Raji (cell line): ENCODE results near the gene ERAS.

Experiments used
- POLR2A ChIP-seq: IDR thresholded peaks from 2 replicates; pipeline ENCODE4 v1.6.1; 2011; ENCODE audit warnings: low read depth, low read length, control low read depth; ENCODE audit not compliant: insufficient read depth

Gene ERAS, protein sequence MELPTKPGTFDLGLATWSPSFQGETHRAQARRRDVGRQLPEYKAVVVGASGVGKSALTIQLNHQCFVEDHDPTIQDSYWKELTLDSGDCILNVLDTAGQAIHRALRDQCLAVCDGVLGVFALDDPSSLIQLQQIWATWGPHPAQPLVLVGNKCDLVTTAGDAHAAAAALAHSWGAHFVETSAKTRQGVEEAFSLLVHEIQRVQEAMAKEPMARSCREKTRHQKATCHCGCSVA

DNA sequence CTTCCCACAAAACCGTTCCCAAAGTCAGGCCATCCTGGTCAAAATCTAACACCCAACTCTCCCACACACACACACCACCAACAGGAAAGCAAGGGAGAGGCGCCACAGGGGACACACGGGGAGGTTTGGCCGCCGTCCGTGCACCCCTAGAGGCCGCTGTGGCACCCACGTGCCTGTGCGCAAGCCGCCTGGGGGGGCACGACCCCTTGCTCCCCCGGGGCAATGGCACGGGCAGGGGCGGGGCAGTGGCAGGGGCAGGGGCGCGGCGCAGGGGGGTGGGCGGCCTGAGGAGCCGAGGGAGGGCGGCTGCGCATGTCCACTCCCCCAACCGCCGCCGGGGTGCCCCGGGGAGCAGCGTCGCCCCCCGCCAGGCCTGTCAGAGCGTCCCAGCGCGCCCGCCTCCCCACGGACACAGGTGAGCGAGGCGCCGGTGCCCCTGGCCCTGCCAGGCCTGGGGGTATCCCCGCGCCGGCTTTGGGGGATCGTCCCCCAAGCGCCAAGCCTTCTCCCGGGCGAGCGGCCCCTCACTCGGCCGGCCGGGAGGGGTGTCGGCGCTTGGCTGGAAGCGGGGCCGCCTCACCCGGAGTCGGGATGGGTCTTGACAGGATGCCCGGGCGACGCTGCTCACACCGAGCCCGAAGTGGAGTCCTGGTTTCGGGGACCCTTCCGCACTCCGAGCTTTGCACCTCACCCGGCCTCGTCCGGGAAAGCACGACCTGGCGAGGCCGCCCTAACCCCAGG, at the start of gene ERAS:
Gene ERAS, plus strand, starts transcription at position 379 of the 741 bp plus-strand sequence. CDS start 2,611 bp downstream, outside the sequence.
- no peak for TF ChIP-seq POLR2A

- no peak for TF ChIP-seq POLR2A
Observed at GRCh38 chrX:48776818-48777439, 49.4 kb upstream of the ERAS start.

DNA sequence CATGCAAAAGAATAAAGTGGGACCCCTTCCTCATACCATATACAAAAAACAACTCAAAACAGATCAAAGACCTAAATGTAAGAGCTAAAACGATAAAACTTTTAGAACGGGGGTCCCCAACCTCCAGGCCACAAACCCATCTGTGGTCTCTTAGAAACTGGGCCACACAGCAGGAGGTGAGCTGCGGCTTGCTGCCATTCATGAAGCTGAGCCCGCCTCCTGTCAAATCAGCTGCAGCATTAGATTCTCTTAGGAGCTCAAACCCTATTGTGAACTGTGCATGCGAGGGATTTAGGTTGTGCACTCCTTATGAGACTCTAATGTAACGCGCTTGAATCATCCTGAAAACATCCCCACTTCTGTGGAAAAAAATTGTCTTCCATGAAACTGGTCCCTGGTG, 46.9 kb upstream of the ERAS start:
- TF ChIP-seq POLR2A: no peak

- TF ChIP-seq POLR2A: no peak
Observed at GRCh38 chrX:48781705-48782104, 44.6 kb upstream of the ERAS start.

DNA sequence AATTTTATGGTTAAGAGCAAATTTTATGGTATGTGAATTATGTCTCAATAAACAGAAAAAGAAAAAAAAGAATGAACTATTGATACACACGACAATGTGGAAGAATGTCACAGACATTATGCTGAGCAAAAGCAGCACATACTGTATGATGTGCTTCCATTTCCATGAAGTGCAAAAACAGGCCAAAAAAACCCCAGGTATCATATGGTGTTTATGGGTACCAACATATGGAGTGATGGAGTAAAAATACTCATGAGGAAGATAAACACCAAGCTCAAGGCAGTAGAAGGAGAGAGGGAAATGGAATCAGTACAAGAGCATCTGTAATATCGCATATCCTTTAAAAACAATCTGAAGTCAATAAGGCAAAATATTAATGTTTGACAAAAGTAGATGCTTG, 44.1 kb upstream of the ERAS start:
- no peak for TF ChIP-seq POLR2A

GRCh38 chrX:48782795-48783194, 43.5 kb upstream of the ERAS start:
- no peak for TF ChIP-seq POLR2A

GRCh38 chrX:48784726-48785125, 41.6 kb upstream of the ERAS start:
- no peak for TF ChIP-seq POLR2A

GRCh38 chrX:48785186-48785539, 41.1 kb upstream of the ERAS start:
- TF ChIP-seq POLR2A: no peak

GRCh38 chrX:48785540-48786214, 40.6 kb upstream of the ERAS start:
- no peak for TF ChIP-seq POLR2A

- TF ChIP-seq POLR2A: no peak
Observed at GRCh38 chrX:48786341-48786800, 39.9 kb upstream of the ERAS start, which contains the start of gene GATA1. Gene GATA1, plus strand, starts transcription at chrX:48786590. Its CDS starts 4,520 bp downstream, at chrX:48791110.

DNA sequence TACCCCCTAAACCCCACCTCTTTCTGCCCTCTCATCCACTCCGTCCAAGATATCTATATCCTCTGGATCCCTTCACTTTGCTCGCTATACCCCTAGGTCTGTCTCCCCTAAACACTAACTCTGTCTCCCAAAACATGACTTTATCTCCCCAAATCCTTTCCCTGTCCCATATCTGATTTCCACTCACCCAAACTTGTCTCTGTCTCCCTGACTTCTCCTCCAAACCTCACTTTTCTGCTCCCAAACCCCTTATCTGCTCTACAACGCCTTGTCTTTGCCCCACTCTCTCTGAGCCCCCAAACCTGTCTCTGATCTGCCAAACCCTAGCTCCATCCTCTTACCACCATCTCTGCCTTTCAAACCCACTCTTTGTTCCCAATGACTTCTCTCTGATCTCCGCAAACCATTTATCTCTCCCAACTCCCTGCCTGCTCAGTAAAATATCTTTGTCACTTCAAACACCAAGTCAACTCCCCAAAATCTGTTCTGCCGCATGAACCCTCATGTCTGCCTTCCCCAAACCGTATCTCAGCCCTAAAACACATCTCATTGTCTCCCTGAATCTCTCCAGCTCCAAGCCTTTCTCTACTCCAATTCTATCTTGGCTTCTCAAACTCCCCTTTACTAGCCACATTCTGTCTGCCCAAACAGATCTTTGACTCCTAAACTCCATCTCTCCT, 39.3 kb upstream of the ERAS start:
- TF ChIP-seq POLR2A: no peak

GRCh38 chrX:48787505-48788443, 38.5 kb upstream of the ERAS start:
- TF ChIP-seq POLR2A: no peak

DNA sequence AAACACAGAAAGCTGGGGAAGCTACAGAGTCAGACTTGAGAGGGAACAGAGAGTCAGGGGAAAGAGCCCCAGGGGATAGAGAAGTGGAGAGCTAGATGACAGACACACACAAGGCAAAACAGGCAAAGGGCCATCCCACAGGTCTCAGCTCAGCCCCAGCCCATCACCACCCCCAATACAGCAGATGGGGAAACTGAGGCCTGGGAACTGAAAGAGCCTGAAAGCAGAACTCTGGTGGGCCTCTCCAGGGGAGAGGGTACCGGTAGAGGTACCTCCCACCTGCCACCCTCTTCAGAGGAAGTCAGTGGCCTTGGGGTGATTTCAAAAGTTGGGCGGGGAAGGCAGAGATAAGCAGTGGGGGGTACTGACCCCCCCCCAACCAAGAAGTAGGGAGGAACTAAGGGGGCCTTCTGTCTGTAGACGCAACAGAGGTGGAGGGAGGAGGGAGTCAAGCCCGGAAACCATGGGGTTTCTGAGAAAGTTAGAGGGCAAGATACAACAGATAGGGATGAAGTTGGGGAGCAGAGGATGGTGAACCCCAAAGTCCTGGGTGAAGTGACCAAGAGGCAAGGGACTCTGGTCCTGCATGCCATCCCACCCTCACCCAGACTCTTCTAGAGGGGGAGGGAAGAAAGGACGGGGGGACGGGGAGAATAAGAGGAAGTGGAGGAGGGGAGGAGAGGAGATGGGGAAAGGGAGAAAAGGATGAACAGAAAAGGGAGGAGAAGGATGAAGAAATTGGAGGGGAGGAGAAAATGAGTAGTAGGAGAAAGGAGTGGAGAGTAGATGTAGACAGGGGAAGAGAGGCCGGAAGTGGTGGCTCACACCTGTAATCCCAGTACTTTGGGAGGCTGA, 36.7 kb upstream of the ERAS start:
- TF ChIP-seq POLR2A: no peak

DNA sequence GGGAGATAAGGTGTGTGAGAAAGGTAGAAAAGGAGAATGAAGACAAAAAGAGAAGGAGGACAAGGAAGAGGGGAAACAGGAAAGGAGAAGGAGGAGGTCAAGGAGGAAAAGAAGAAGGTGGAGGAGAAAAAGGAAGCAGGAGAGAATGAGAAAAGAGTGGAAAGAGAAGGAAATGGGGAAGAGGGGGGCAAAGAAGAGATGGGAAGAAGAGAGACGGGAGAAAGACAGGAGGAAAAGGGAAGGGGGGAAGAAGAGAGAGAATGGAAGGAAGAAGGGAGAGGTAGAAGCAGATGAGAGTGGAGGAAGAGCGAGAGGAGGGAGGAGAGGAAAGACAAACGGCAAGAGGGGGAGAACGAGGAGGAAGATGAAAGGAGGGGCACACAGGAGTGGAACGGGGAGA, 35.8 kb upstream of the ERAS start:
- no peak for TF ChIP-seq POLR2A
